K562 (cell line): ENCODE measurements around the gene ZDHHC8. TPM values are rescaled to one million over a fixed set of nuclear protein-coding genes. Genes with fewer than 3 reads are reported as not detected.

Source experiments
- ATAC-seq: fragments of 200-7000 bp; cut with Tn5 transposase; 3 replicates; pipeline ENCODE4 v1.9.1; 2020; ENCODE audit warnings: moderate library complexity
- BruUV-seq: library from RNA; stranded (reverse); fragments of 400-500 nt; replicated peaks from 2 replicates; lab custom pipeline; 2021; lab: Mats Ljungman, UMichigan
- CTCF ChIA-PET: fragments of 300-600 bp; formaldehyde crosslinking; extraction: SDS; loops from one replicate; lab custom pipeline; 2021; ENCODE audit warnings: low intra/inter-chr PET ratio; lab: Yijun Ruan, JAX
- POLR2A ChIA-PET: fragments of 300-600, 350-650 bp; sonication (Branson Sonifier 250); formaldehyde crosslinking; extraction: SDS; loops from one replicate; lab custom pipeline; 2021; ENCODE audit warnings: antibody characterized with exemption, inconsistent platforms; lab: Yijun Ruan, JAX
- DNase-seq, 4 experiments: peaks; one replicate each; pipeline versions ENCODE4 v3.0.0 to v3.0.0-alpha.2; 2011 to 2018; ENCODE audit warnings: low spot score in 3 of 4, mixed read lengths in 3 of 4; ENCODE audit errors: extremely low read depth in 1 of 4
- FAIRE-seq: peaks from 2 replicates; lab custom pipeline; 2011; peaks lifted over from hg19 to GRCh38; lab: Jason Lieb, UNC
- H2AFZ ChIP-seq: 2 replicates; pipeline ENCODE4 v1.6.0; 2011; ENCODE audit warnings: low read depth, low read length, control low read depth, inconsistent platforms
- H3K27ac ChIP-seq: fragments of 200-600 bp; 3 replicates; pipeline ENCODE4 v1.8.0; 2011; ENCODE audit warnings: low read depth, mild to moderate bottlenecking, control low read depth, inconsistent platforms, low read length, moderate library complexity, mixed read lengths; ENCODE audit errors: extremely low read depth
- H3K27me3 ChIP-seq, 2 experiments: fragments of 300-600 bp in 1 of 2; 2 replicates in 1 of 2; 3 replicates in 1 of 2; pipeline versions ENCODE4 v1.6.0 to v1.8.0; 2011; ENCODE audit warnings: inconsistent platforms in 2 of 2, low read length in 2 of 2, mild to moderate bottlenecking in 1 of 2, mixed read lengths in 1 of 2, moderate library complexity in 1 of 2; ENCODE audit not compliant: control insufficient read depth in 2 of 2, insufficient read depth in 2 of 2
- H3K36me3 ChIP-seq: fragments of 300-600 bp; 3 replicates; pipeline ENCODE4 v1.8.0; 2011; ENCODE audit warnings: mild to moderate bottlenecking, low read length, inconsistent platforms; ENCODE audit not compliant: control insufficient read depth, insufficient read depth
- H3K4me1 ChIP-seq, 2 experiments: fragments of 200-600 bp in 1 of 2; replicated peaks in 1 of 2; 2 replicates in 1 of 2; 3 replicates in 1 of 2; pipeline versions ENCODE4 v1.5.1 to v1.8.0; 2011; ENCODE audit warnings: inconsistent platforms in 2 of 2, low read length in 2 of 2, mild to moderate bottlenecking in 1 of 2, mixed read lengths in 1 of 2, moderate library complexity in 1 of 2; ENCODE audit not compliant: control insufficient read depth in 2 of 2, insufficient read depth in 2 of 2
- H3K4me2 ChIP-seq: 2 replicates; pipeline ENCODE4 v1.6.1; 2011; ENCODE audit warnings: low read length, control low read depth, inconsistent platforms, mixed read lengths; ENCODE audit not compliant: insufficient read depth
- H3K4me3 ChIP-seq: fragments of 200-600 bp; sonication (generic), shearing (Covaris generic); 2 replicates; pipeline ENCODE4 v1.5.1; 2016; ENCODE audit warnings: control low read depth, inconsistent platforms
- H3K79me2 ChIP-seq: fragments of 200-600 bp; 3 replicates; pipeline ENCODE4 v1.8.0; 2011; ENCODE audit warnings: low read length, inconsistent platforms; ENCODE audit not compliant: control insufficient read depth, insufficient read depth
- H3K9ac ChIP-seq, 2 experiments: 2 replicates each; pipeline versions ENCODE4 v1.6.0 to v1.6.1; 2011; ENCODE audit warnings: low read depth in 2 of 2, low read length in 2 of 2, control low read depth in 1 of 2, inconsistent platforms in 1 of 2, mild to moderate bottlenecking in 1 of 2, mixed read lengths in 1 of 2; ENCODE audit not compliant: insufficient read depth in 1 of 2
- H3K9me1 ChIP-seq: one replicate; pipeline ENCODE4 v1.6.0; 2011; ENCODE audit warnings: inconsistent platforms, mild to moderate bottlenecking, low read length, moderate library complexity; ENCODE audit not compliant: control insufficient read depth, insufficient read depth
- H3K9me3 ChIP-seq: replicated peaks from 2 replicates; pipeline ENCODE4 v1.5.1; 2011; ENCODE audit warnings: low read depth, low read length, inconsistent platforms; ENCODE audit not compliant: control insufficient read depth, insufficient read depth
- H4K20me1 ChIP-seq: replicated peaks from 2 replicates; pipeline ENCODE4 v1.6.1; 2011; ENCODE audit warnings: low read length, inconsistent platforms, mixed read lengths; ENCODE audit not compliant: control insufficient read depth, insufficient read depth
- ARID1B ChIP-seq: fragments of 450-650 bp; IDR thresholded peaks from 2 replicates; pipeline ENCODE4 v1.6.1; 2016; ENCODE audit warnings: antibody characterized with exemption, mild to moderate bottlenecking, inconsistent platforms
- CCNT2 ChIP-seq: IDR thresholded peaks from 2 replicates; pipeline ENCODE4 v1.6.1; 2011; ENCODE audit warnings: borderline replicate concordance, low read depth, mild to moderate bottlenecking, moderate library complexity, mixed read lengths, low read length; ENCODE audit not compliant: insufficient read length; ENCODE audit errors: extremely low read depth
- DLX4 ChIP-seq: fragments of 250-450 bp; sonication (Bioruptor Pico); IDR thresholded peaks from 2 replicates; pipeline ENCODE4 v1.6.1; 2021; ENCODE audit warnings: mild to moderate bottlenecking
- E2F3 ChIP-seq: fragments of 250-450 bp; sonication (Bioruptor Pico); IDR thresholded peaks from 2 replicates; pipeline ENCODE4 v1.4.0; 2020; ENCODE audit warnings: mild to moderate bottlenecking
- FOS ChIP-seq: IDR thresholded peaks from 3 replicates; pipeline ENCODE4 v1.6.1; 2011; ENCODE audit not compliant: insufficient read length; ENCODE audit errors: extremely low read depth
- FOXP4 ChIP-seq: sonication (generic); formaldehyde crosslinking; IDR thresholded peaks from 2 replicates; pipeline ENCODE4 v1.8.0; 2022; ENCODE audit warnings: mild to moderate bottlenecking, missing genetic modification reagents, borderline replicate concordance
- HBP1 ChIP-seq: fragments of 450-650 bp; formaldehyde crosslinking; IDR thresholded peaks from 2 replicates; pipeline ENCODE4 v1.4.0; 2022; ENCODE audit warnings: missing genetic modification characterization
- JUNB ChIP-seq: fragments of 450-650 bp; formaldehyde crosslinking; conservative IDR thresholded peaks from 2 replicates; pipeline ENCODE4 v1.4.0; 2020; ENCODE audit warnings: mild to moderate bottlenecking
- KHSRP ChIP-seq: fragments of 450-650 bp; IDR thresholded peaks from 2 replicates; pipeline ENCODE4 v1.6.1; 2017
- NONO ChIP-seq, 2 experiments: fragments of 200-400 bp in 1 of 2; fragments of 450-650 bp in 1 of 2; formaldehyde crosslinking in 1 of 2; IDR thresholded peaks; 2 replicates each; pipeline ENCODE4 v1.6.1; 2017; ENCODE audit warnings: low read depth in 2 of 2, mild to moderate bottlenecking in 2 of 2, moderate library complexity in 2 of 2, low read length in 1 of 2
- RFX1 ChIP-seq: fragments of 450-650 bp; IDR thresholded peaks from 2 replicates; pipeline ENCODE4 v1.6.1; 2016; ENCODE audit warnings: mild to moderate bottlenecking, moderate library complexity
- SLC30A9 ChIP-seq: fragments of 250-450 bp; sonication (Bioruptor Pico); IDR thresholded peaks from 2 replicates; pipeline ENCODE4 v1.8.0; 2022; ENCODE audit warnings: mild to moderate bottlenecking, moderate library complexity
- SP2 ChIP-seq: IDR thresholded peaks from 2 replicates; pipeline ENCODE4 v1.6.1; 2011; ENCODE audit warnings: mild to moderate bottlenecking, low read depth, low read length, moderate library complexity; ENCODE audit not compliant: poor library complexity, severe bottlenecking; ENCODE audit errors: extremely low read depth
- ZFPM2 ChIP-seq: fragments of 250-450 bp; sonication (Bioruptor Pico); IDR thresholded peaks from 2 replicates; pipeline ENCODE4 v1.5.1; 2022; ENCODE audit warnings: mild to moderate bottlenecking
- ZNF165 ChIP-seq: fragments of 250-450 bp; sonication (Bioruptor Pico); IDR thresholded peaks from 2 replicates; pipeline ENCODE4 v1.4.0; 2020; ENCODE audit warnings: borderline replicate concordance
- ZNF561 ChIP-seq: fragments of 450-650 bp; formaldehyde crosslinking; conservative IDR thresholded peaks from 2 replicates; pipeline ENCODE4 v1.4.0; 2020; ENCODE audit warnings: mild to moderate bottlenecking, moderate library complexity
- ZNF699 ChIP-seq: fragments of 250-450 bp; sonication (Bioruptor Pico); IDR thresholded peaks from 2 replicates; pipeline ENCODE4 v1.8.0; 2021; ENCODE audit warnings: mild to moderate bottlenecking, moderate library complexity; ENCODE audit not compliant: insufficient replicate concordance
- WGBS: fragments of 100-300 bp; shearing (Covaris generic); methylation state at CpG from one replicate; pipeline ENCODE4 v1.1.6; 2016; ENCODE audit warnings: low coverage, mixed read lengths; ENCODE audit not compliant: insufficient coverage; ENCODE audit errors: missing lambda C conversion rate; 5-methylcytosine and 5-hydroxymethylcytosine counted together
- in situ Hi-C: fragments of 300-500 bp; cut with MboI; formaldehyde crosslinking; loops from 4 replicates; pipeline ENCODE4 v1.15.0; 2018; ENCODE audit warnings: inconsistent platforms, mixed read lengths
- intact Hi-C: fragments of 100-400 bp; cut with micrococcal nuclease; formaldehyde crosslinking; loops from 2 replicates; pipeline ENCODE4 v1.14.2; 2022
- polyA plus RNA-seq, 8 experiments: library from polyadenylated mRNA; depleted of rRNA in 4 of 8; stranded (reverse) in 5 of 8; unstranded in 3 of 8; fragments of >200 nt; fragmentation: Nextera tagmentation in 2 of 8; fragmentation: Illumina TruSeq in 1 of 8; extraction: Ambion mirVana in 2 of 8; extraction: Trizol in 1 of 8; gene quantifications; 2 replicates each; pipeline versions ENCODE4 v1.2.1 to v1.2.3, GENCODE V29; 2011 to 2014; ENCODE audit warnings: inconsistent platforms in 1 of 8, missing spikeins in 1 of 8
- total RNA-seq, 7 experiments: library from RNA; depleted of rRNA in 6 of 7; stranded (reverse); fragments of >200 nt in 6 of 7; fragmentation: Illumina TruSeq in 2 of 7; extraction: Trizol in 2 of 7; gene quantifications; 2 replicates each; pipeline versions ENCODE4 v1.2.1 to v1.2.3, GENCODE V29; 2011 to 2021; ENCODE audit warnings: low replicate concordance in 1 of 7

ZDHHC8 gene
- total and polyA plus RNA-seq, 9 of the 15 experiments (the other 6 are each of a cell fraction or from before 2014, with no cell fraction given) = 0.04 to 109 (median 16.4) TPM

- 84% methylated on average over 7 of the region's 7 CpGs for WGBS
- Histone ChIP-seq H3K79me2 (peaks cover 28% of the 10 kb centered on the region), H2AFZ (no peak overlapping the region), H4K20me1 (peaks cover 55% of the 10 kb centered on the region), H3K36me3 (peaks cover 92% of the 10 kb centered on the region), H3K9me3 (no peaks in the 10 kb centered on the region), H3K27ac (peak overlapping the region; percentile 18; the same call in 1 of the 3 replicates), H3K4me2 (no peak overlapping the region), H3K4me3 (no peak overlapping the region), H3K27me3 (no peaks in the 10 kb centered on the region), H3K4me1 (peaks cover 10 to 84% of the 10 kb centered on the region in 2 experiments; a peak in 4 of 5 replicates), H3K9ac (peak overlapping the region in 1 of 2 experiments; percentile 73; a peak in 2 of 4 replicates), H3K9me1 (no peaks in the 10 kb centered on the region)
- no TSS peak for BruUV-seq
- ChIA-PET CTCF (interaction anchor here (0.6 to 1.2 kb wide), 2 partner anchors 16 to 149 kb away, joined by 4 to 5 read pairs; no protein-coding TSS in a partner anchor), POLR2A (interaction anchor here (0.6 to 20.7 kb wide), 20 partner anchors 6 to 312 kb away, joined by 3 to 513 read pairs (median 4); partner anchors contain the start of genes COMT, RANBP1, TRMT2A and TXNRD2)
- intact Hi-C loops (no loop called here), in situ Hi-C loops (loop anchor here (10.0 kb wide), 1 partner anchor 387 kb away; the partner anchor contains the start of gene GP1BB)
- no peak for FAIRE-seq
- DNase-seq = no peak
- ATAC-seq = peak; percentile 1
- TF ChIP-seq CCNT2 (no peak), SP2 (no peak), SLC30A9 (CRISPR knock-in tag) (no peak), E2F3 (CRISPR knock-in tag) (peak; percentile 69), KHSRP (peak; percentile 10; the same call in 1 of the 2 replicates), RFX1 (no peak), JUNB (peak; percentile 25; the same call in 1 of the 2 replicates), ZNF561 (CRISPR knock-in tag) (peak; percentile 59; the same call in 1 of the 2 replicates), HBP1 (CRISPR knock-in tag) (peak; percentile 78), ZFPM2 (CRISPR knock-in tag) (peak; percentile 6; the same call in 1 of the 2 replicates), NONO (IDR thresholded peaks at IDR 0.05; ENCODE audit: low read depth in 2 of 2, low read length in 1 of 2) (no peak), ZNF699 (no peak), DLX4 (no peak), ZNF165 (CRISPR knock-in tag) (peak; percentile 78; the same call in 1 of the 2 replicates), ARID1B (no peak), FOS (no peak), FOXP4 (CRISPR knock-in tag) (no peak)
Measured at GRCh38 chr22:20111689-20112622, 19.6 kb upstream of the ZDHHC8 start.
